Measurements from ENCODE around the gene ELF5. TPM values are rescaled to one million over a fixed set of nuclear protein-coding genes. Genes with fewer than 3 reads are reported as not detected.

Gene ELF5
- total RNA-seq = 44.6 TPM

DNA sequence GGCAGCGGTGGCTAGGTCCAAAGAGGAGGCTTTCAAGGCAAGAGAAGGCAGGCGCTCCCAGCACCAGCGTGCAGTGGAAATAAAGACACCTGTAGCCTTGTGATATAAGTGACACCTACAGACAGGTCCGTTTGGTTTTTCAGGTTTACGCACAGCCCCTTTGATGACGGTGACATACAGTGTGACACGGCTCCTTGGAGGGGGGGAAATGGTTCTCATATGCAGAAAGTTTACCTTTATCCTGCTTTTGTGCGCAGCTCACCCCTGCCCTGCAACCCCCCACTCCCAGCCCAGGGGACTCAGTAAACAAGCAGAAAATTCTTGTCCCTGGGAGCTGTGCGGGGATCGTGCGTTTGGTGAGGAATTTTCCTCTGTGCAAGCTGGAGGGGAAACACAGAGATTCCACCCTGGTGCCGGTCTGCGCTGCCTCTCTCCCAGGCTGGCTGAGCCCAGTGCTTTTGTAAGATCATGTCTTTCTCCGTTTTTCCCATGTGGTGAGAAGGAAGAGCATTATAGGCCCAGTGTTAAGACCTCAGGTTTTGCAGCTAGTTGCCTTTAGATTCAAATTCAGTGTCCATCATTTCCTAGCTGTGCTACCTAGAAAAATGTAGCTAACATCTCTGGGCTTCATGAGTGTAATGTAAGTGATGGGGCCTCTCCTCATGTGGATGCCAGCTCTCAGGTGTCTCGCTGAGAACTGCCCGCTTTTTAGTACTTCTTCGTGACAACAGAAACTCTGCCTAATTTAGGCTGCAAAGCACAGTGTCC is at the start of gene ELF5:
Gene ELF5, minus strand, starts transcription at position 113 of the 768 bp plus-strand sequence. CDS start 8,045 bp downstream, outside the sequence.

DNA sequence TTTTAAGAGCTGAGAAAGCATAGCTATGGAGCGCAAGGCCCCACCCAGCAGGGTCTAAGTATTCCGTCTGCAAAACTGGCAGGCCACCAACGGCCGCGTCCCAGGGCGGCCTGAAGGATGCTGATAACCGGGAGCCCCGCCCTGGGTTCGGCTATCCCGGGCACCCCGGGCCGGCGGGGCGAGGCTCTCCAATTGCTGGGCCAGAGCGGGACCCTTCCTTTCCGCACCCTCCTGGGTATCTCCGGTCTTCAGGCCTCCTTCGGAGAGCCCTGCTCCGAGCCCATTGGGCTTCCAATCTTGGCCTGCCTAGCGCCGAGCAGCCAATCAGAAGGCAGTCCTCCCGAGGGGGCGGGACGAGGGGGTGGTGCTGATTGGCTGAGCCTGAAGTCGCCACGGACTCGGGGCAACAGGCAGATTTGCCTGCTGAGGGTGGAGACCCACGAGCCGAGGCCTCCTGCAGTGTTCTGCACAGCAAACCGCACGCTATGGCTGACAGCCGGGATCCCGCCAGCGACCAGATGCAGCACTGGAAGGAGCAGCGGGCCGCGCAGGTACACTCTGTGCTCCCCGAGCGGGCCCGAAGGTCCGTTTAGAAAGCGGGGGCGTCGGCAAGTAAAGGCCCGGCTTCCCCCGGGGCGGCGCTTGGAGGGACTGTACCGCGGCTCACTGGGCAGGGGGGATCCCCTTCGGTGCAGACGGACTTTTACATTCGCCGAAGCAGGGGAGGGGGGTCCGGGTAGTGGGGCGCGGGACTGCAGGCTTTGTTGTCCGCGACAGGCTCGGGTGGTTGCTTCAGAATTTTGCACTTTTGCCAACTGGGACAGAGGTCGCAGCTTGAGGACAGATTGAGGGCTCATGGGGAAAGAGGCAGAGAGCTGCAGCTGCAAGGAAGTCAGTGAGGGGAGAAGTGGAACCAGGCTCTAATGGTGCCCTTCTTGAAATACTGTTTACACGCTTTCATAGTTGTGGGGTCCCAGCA is 74.8 kb downstream of the ELF5 start, which contains the start of gene CAT:
Gene CAT, plus strand, starts transcription at position 406 of the 979 bp plus-strand sequence. Its CDS starts 80 bp downstream, at position 486.

Other genes starting within 250 kb of the ELF5 start
- 17.6 TPM for gene ABTB2, start 155.8 kb downstream of the ELF5 start, total RNA-seq
- gene CAT, start 74.9 kb downstream of the ELF5 start, total RNA-seq = 138 TPM
- gene EHF, start 107.3 kb upstream of the ELF5 start, total RNA-seq = 34.0 TPM

All from metanephros (tissue), 1 donor.